Pancreas (tissue), 10 donors: Measurements from ENCODE around the gene HSPD1. TPM values are rescaled to one million over a fixed set of nuclear protein-coding genes. Genes with fewer than 3 reads are reported as not detected.
"Not testable (repeated sequence)": the region's sequence is repeated elsewhere in the genome, so short reads cannot be mapped to it uniquely, and the experiment has no call there.

Experiments used
- ATAC-seq, 4 donors: fragments of 200-7000 bp; cut with Tn5 transposase; one replicate each; pipeline versions ENCODE4 v1.8.0 to v1.9.1; 2020; ENCODE audit warnings: mild to moderate bottlenecking in 4 of 4, moderate library complexity in 4 of 4
- DNase-seq, 6 donors: peaks; one replicate each; pipeline ENCODE4 v3.0.0-alpha.2; 2020
- FAIRE-seq: peaks from 2 replicates; lab custom pipeline; 2012; peaks lifted over from hg19 to GRCh38; lab: Jason Lieb, UNC
- H3K27ac ChIP-seq, 4 donors: fragments of 200-600 bp; sonication (generic); 1 replicate in 3 of 4; 2 replicates in 1 of 4; pipeline versions ENCODE4 v1.5.0 to v1.8.0; 2020
- H3K27me3 ChIP-seq, 4 donors: fragments of 200-600 bp; one replicate each; pipeline ENCODE4 v1.8.0; 2021
- H3K36me3 ChIP-seq, 3 donors: fragments of 200-600 bp; sonication (generic) in 1 of 3; one replicate each; pipeline versions ENCODE4 v1.5.0 to v1.8.0; 2020 to 2021
- H3K4me1 ChIP-seq, 3 donors: fragments of 200-600 bp; one replicate each; pipeline ENCODE4 v1.8.0; 2021
- H3K4me3 ChIP-seq, 4 donors: fragments of 200-600 bp; sonication (generic) in 2 of 4; one replicate each; pipeline versions ENCODE4 v1.5.0 to v1.8.0; 2020 to 2021
- H3K9me3 ChIP-seq, 4 donors: fragments of 200-600 bp; one replicate each; pipeline ENCODE4 v1.8.0; 2021
- CTCF ChIP-seq, 4 donors: fragments of 200-600 bp; sonication (generic) in 3 of 4; IDR thresholded peaks; one replicate each; pipeline versions ENCODE4 v1.5.0 to v1.8.0; 2021; ENCODE audit warnings: antibody characterized with exemption in 4 of 4
- WGBS, 2 donors: extraction: QIAGEN DNeasy Blood & Tissue Kit; methylation state at CpG; one replicate each; pipeline ENCODE4 v1.1.7; 2013; 5-methylcytosine and 5-hydroxymethylcytosine counted together
- intact Hi-C, 3 donors: fragments of 100-400 bp; cut with DNase I; formaldehyde crosslinking; loops; one replicate each; pipeline versions ENCODE4 v1.11.1 to v1.14.2; 2022
- polyA plus RNA-seq, 2 donors: library from polyadenylated mRNA; stranded (reverse); fragments of 200-250 nt; gene quantifications; one replicate each; pipeline ENCODE4 v1.2.3, GENCODE V29; 2013
- total RNA-seq, 6 donors: library from RNA; stranded (reverse); fragmentation: NEBNext Ultra II Directional in 4 of 6; extraction: Animal tissue kit (Norgen Biotek cat#: 25700) in 4 of 6; gene quantifications; one replicate each; pipeline versions ENCODE4 v1.2.1 to v1.2.4, GENCODE V29; 2021 to 2023
- donor health status: healthy with polysubstance abuse.
- donor health status: DM: no; HTN: no; CAD: no; lungs with moderate emphysema.
- donor health status: DM: no; HTN: no; CAD: no.
- donor health status: control.
- donor health status: control.
- donor health status: Bipolar disorder and iron deficiency.
- donor health status: DM: yes; HTN: yes; CAD: no.
- donor health status: DM: no; HTN: no; CAD: no.
- donor health status: DM: no; HTN: no; CAD: no.
- donor health status: DM: yes; HTN: yes; CAD: no.

HSPD1 gene
- total and polyA plus RNA-seq, 8 donors, result 94.8 to 181 (median 137) TPM

GRCh38 chr2:197495433-197496134 is 4.1 kb downstream of the HSPD1 start:
- 89 to 94% methylated on average over 2 of the region's 2 CpGs for WGBS, 2 donors
- TF ChIP-seq CTCF (IDR thresholded peaks at IDR 0.05), result no peak
- intact Hi-C loops, result no loop called here
- no peak overlapping the region for H3K4me3 ChIP-seq
- H3K27me3 ChIP-seq, result no peaks in the 10 kb centered on the region
- ATAC-seq (no peak), FAIRE-seq (no peak), DNase-seq (no peak)
- no peaks in the 10 kb centered on the region for H3K9me3 ChIP-seq
- H3K36me3 ChIP-seq, result peaks cover 11 to 56% (median 36%) of the 10 kb centered on the region in 3 donors
- no peak overlapping the region for H3K27ac ChIP-seq
- H3K4me1 ChIP-seq, result peaks cover 15 to 32% (median 27%) of the 10 kb centered on the region in 3 donors

DNA sequence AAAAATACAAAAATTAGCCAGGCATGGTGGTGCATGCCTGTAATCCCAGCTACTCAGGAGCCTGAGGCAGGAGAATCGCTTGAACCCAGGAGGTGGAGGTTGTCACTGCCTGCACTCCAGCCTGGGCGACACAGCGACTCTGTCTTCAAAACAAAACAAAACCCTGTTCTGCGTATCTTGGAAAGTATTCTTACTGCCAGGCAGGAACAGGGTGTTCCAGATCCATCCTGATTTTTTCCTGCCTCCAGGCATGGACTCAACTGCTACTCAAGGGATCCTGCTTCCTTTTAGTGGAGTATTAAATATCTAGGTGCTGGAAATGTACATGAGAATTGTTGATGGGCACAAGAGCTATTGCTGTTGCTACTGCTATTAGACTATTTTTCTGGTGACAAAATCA is 12.3 kb downstream of the HSPD1 start:
- intact Hi-C loops, result no loop called here
- DNase-seq (no peak), ATAC-seq (no peak), FAIRE-seq (no peak)
- Histone ChIP-seq H3K4me3 (no peak overlapping the region), H3K27me3 (no peaks in the 10 kb centered on the region), H3K4me1 (no peaks in the 10 kb centered on the region), H3K9me3 (peaks cover 0 to 2% (median 0%) of the 10 kb centered on the region in 4 donors), H3K36me3 (peaks cover 4 to 58% (median 48%) of the 10 kb centered on the region in 3 donors), H3K27ac (no peak overlapping the region)
- WGBS, 2 donors, result 90 to 94% methylated on average over 4 of the region's 4 CpGs
- TF ChIP-seq CTCF (IDR thresholded peaks at IDR 0.05), result no peak

DNA sequence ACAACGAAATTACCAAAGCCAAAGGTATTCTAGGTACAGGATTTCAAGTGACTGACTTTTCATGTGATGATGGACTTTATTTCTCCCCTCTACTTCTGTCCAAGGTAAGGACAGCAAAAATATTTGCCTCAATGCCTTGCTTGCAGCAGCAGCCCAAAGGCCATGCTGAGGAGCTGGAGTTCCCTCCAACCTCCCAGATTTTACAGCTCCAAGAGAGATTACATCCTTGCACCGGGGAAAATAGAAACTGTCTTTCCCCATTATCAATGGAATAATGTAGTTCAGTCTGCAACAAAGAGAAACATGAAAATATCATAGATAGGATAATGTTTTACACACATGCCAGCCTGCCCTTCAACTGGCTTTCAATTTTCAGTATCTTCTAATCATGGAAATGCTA is 13.5 kb downstream of the HSPD1 start:
- TF ChIP-seq CTCF (IDR thresholded peaks at IDR 0.05), result no peak
- DNase-seq, result no peak
- no peak for ATAC-seq
- intact Hi-C loops, result no loop called here
- no peaks in the 10 kb centered on the region for H3K27me3 ChIP-seq
- no peak overlapping the region for H3K4me3 ChIP-seq
- H3K36me3 ChIP-seq, result peaks cover 0 to 46% (median 36%) of the 10 kb centered on the region in 3 donors
- no peak overlapping the region for H3K27ac ChIP-seq
- no peaks in the 10 kb centered on the region for H3K4me1 ChIP-seq
- FAIRE-seq, result no peak
- peaks cover 0 to 2% (median 0%) of the 10 kb centered on the region in 4 donors for H3K9me3 ChIP-seq
- WGBS, 2 donors, result 86 to 90% methylated on average over 2 of the region's 2 CpGs

GRCh38 chr2:197484248-197484647 is 15.4 kb downstream of the HSPD1 start:
- H3K9me3 ChIP-seq, H3K4me1 ChIP-seq, FAIRE-seq, intact Hi-C loops, H3K4me3 ChIP-seq, H3K27me3 ChIP-seq, H3K27ac ChIP-seq, ATAC-seq, DNase-seq: not testable (repeated sequence)
- peaks cover 0 to 27% (median 20%) of the 10 kb centered on the region in 3 donors for H3K36me3 ChIP-seq
- WGBS, 2 donors, result 98% methylated on average over 3 of the region's 3 CpGs

DNA sequence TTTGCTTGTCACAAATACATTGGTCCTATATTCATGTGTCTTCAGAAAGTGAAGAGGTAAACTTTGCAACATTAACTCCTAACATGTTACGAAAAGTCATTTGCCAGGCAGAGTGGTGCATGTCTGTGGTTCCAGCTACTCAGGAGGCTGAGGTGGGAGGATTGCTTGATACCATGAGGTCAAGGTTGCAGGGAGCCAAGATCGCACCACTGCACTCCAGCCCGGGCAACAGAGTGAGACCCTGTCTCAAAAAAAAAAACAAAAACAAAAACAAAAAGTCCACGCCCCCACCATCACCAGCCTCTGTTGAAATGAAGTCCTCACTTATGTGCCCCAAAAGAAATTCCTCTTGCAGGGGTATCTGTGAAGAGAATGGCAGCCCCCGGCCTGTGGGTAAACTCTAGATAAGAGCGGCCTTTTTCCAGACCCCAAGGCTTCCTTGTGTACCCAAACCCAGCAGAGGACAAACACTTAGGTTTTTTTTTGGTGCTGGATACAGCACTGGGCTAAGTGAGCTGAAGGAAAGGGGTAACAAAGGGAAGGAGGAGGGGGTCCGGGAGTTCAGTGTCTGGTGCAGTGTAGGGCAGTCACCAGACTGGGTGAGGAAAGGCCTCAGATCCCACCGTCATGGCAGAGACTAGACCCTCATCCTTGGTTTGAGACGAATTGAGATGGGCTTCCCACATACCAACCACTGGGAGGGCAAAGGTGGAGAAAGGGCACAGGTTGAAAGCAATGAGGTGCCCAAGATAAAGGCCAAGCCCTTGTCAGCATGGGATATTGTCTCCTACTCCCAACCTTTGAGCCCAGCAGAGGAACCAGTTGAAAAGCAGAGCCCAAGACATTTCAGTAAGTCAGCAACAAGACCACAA is 19.2 kb downstream of the HSPD1 start:
- FAIRE-seq, result no peak
- TF ChIP-seq CTCF (IDR thresholded peaks at IDR 0.05), result no peak
- no peak for ATAC-seq

More for the DNA sequence above, 19.2 kb downstream of the HSPD1 start:
- Histone ChIP-seq H3K36me3 (peaks cover 0 to 20% (median 12%) of the 10 kb centered on the region in 3 donors), H3K4me3 (no peak overlapping the region), H3K27ac (no peak overlapping the region), H3K9me3 (peaks cover 0 to 2% (median 0%) of the 10 kb centered on the region in 4 donors), H3K4me1 (no peaks in the 10 kb centered on the region), H3K27me3 (no peaks in the 10 kb centered on the region)
- no peak for DNase-seq
- intact Hi-C loops, result no loop called here
- WGBS, 2 donors, result 90 to 95% methylated on average over 9 of the region's 9 CpGs
